CD14-positive monocyte (primary cell): Measurements from ENCODE around the gene FAT1. TPM values are rescaled to one million over a fixed set of nuclear protein-coding genes. Genes with fewer than 3 reads are reported as not detected.

Experiments used
- DNase-seq, 3 donors: peaks; one replicate each; pipeline ENCODE4 v3.0.0-alpha.2; 2011 to 2022
- H2AFZ ChIP-seq: 2 replicates; pipeline ENCODE4 v1.6.0; 2012; ENCODE audit warnings: mild to moderate bottlenecking, low read depth, low read length, inconsistent platforms; ENCODE audit not compliant: insufficient read depth, poor library complexity, severe bottlenecking
- H3K27ac ChIP-seq, 2 donors: 1 replicate in 1 of 2; 2 replicates in 1 of 2; pipeline ENCODE4 v1.5.1; 2012 to 2013; ENCODE audit warnings: low read length in 2 of 2, control low read depth in 1 of 2, inconsistent platforms in 1 of 2, low read depth in 1 of 2, mild to moderate bottlenecking in 1 of 2
- H3K27me3 ChIP-seq, 2 donors: one replicate each; pipeline versions ENCODE4 v1.6.0 to v1.6.1; 2011 to 2013; ENCODE audit warnings: low read length in 2 of 2; ENCODE audit not compliant: control insufficient read depth in 2 of 2, insufficient read depth in 2 of 2
- H3K36me3 ChIP-seq, 2 donors: replicated peaks in 1 of 2; 1 replicate in 1 of 2; 2 replicates in 1 of 2; pipeline versions ENCODE4 v1.5.1 to v1.6.1; 2012 to 2013; ENCODE audit warnings: low read length in 2 of 2, control low read depth in 1 of 2, inconsistent platforms in 1 of 2, mild to moderate bottlenecking in 1 of 2; ENCODE audit not compliant: insufficient read depth in 2 of 2, control insufficient read depth in 1 of 2
- H3K4me1 ChIP-seq, 2 donors: 1 replicate in 1 of 2; 2 replicates in 1 of 2; pipeline versions ENCODE4 v1.5.1 to v1.6.1; 2012 to 2013; ENCODE audit warnings: low read length in 2 of 2, control low read depth in 1 of 2, inconsistent platforms in 1 of 2, mild to moderate bottlenecking in 1 of 2, moderate library complexity in 1 of 2; ENCODE audit not compliant: insufficient read depth in 2 of 2, control insufficient read depth in 1 of 2
- H3K4me2 ChIP-seq: replicated peaks from 2 replicates; pipeline ENCODE3; 2012; ENCODE audit warnings: low read length, moderate library complexity, mild to moderate bottlenecking; ENCODE audit not compliant: poor library complexity, severe bottlenecking; ENCODE audit errors: extremely low read depth
- H3K4me3 ChIP-seq, 3 experiments: fragments of 200-600 bp in 1 of 3; sonication (generic) in 1 of 3; replicated peaks in 1 of 3; 1 replicate in 2 of 3; 2 replicates in 1 of 3; pipeline ENCODE4 v1.5.1; 2011 to 2013; ENCODE audit warnings: low read length in 3 of 3, mild to moderate bottlenecking in 3 of 3, control low read depth in 2 of 3, low read depth in 2 of 3, inconsistent platforms in 1 of 3, moderate library complexity in 1 of 3
- H3K79me2 ChIP-seq: 2 replicates; pipeline ENCODE4 v1.6.0; 2012; ENCODE audit warnings: mild to moderate bottlenecking, control low read depth, inconsistent platforms, low read length, moderate library complexity; ENCODE audit not compliant: insufficient read depth
- H3K9ac ChIP-seq: 2 replicates; pipeline ENCODE4 v1.6.0; 2017; ENCODE audit warnings: low read length, mild to moderate bottlenecking; ENCODE audit not compliant: insufficient read depth, poor library complexity, severe bottlenecking
- H3K9me3 ChIP-seq, 2 donors: replicated peaks in 1 of 2; 1 replicate in 1 of 2; 2 replicates in 1 of 2; pipeline versions ENCODE4 v1.5.1 to v1.6.1; 2012 to 2013; ENCODE audit warnings: low read length in 2 of 2, control low read depth in 1 of 2; ENCODE audit not compliant: control insufficient read depth in 1 of 2, insufficient read depth in 1 of 2
- H4K20me1 ChIP-seq: 2 replicates; pipeline ENCODE4 v1.6.0; 2012; ENCODE audit warnings: mild to moderate bottlenecking, low read length, control low read depth, moderate library complexity; ENCODE audit not compliant: insufficient read depth
- H3K27ac Mint-ChIP-seq, 7 donors: one replicate each; pipeline ENCODE4 v1.8.0; 2020; ENCODE audit warnings: mild to moderate bottlenecking in 7 of 7, mixed read lengths in 7 of 7, moderate library complexity in 6 of 7, inconsistent platforms in 2 of 7
- H3K27me3 Mint-ChIP-seq, 3 donors: one replicate each; pipeline ENCODE4 v1.8.0; 2021 to 2022; ENCODE audit warnings: low read depth in 3 of 3, mild to moderate bottlenecking in 3 of 3, mixed read lengths in 3 of 3, moderate library complexity in 3 of 3, inconsistent platforms in 1 of 3
- H3K36me3 Mint-ChIP-seq, 2 donors: one replicate each; pipeline ENCODE4 v1.8.0; 2020; ENCODE audit warnings: mixed read lengths in 2 of 2, inconsistent platforms in 1 of 2, mild to moderate bottlenecking in 1 of 2
- H3K4me1 Mint-ChIP-seq: one replicate; pipeline ENCODE4 v1.8.0; 2020; ENCODE audit warnings: mild to moderate bottlenecking, mixed read lengths
- H3K4me3 Mint-ChIP-seq, 2 donors: one replicate each; pipeline ENCODE4 v1.8.0; 2020; ENCODE audit warnings: mild to moderate bottlenecking in 2 of 2, mixed read lengths in 2 of 2, moderate library complexity in 1 of 2
- H3K9me3 Mint-ChIP-seq, 7 donors: one replicate each; pipeline ENCODE4 v1.8.0; 2020 to 2022; ENCODE audit warnings: mixed read lengths in 7 of 7, mild to moderate bottlenecking in 6 of 7, moderate library complexity in 6 of 7, inconsistent platforms in 2 of 7
- CTCF ChIP-seq: fragments of 200-600 bp; IDR thresholded peaks from one replicate; pipeline ENCODE4 v1.8.0; 2022; ENCODE audit warnings: antibody characterized with exemption, mild to moderate bottlenecking
- WGBS: methylation state at CpG from one replicate; pipeline ENCODE4 v1.1.5; 2013; ENCODE audit warnings: missing lambda C conversion rate; ENCODE audit not compliant: insufficient coverage; 5-methylcytosine and 5-hydroxymethylcytosine counted together
- intact Hi-C, 2 donors: fragments of 100-400 bp; cut with micrococcal nuclease; formaldehyde crosslinking; loops; one replicate each; pipeline versions ENCODE4 v1.15.0 to v1.15.1; 2023
- polyA plus RNA-seq, 3 donors: library from polyadenylated mRNA; depleted of rRNA in 1 of 3; unstranded in 2 of 3; stranded (reverse) in 1 of 3; fragments of 300-500 nt in 2 of 3; fragments of >200 nt in 1 of 3; fragmentation: Illumina TruSeq in 2 of 3; gene quantifications; 1 replicate in 2 of 3; 2 replicates in 1 of 3; pipeline ENCODE4 v1.2.3, GENCODE V29; 2012 to 2021

Gene FAT1
- polyA plus RNA-seq, 3 donors = not detected

GRCh38 chr4:186553717-186554116, 169.9 kb downstream of the FAT1 start:
- DNase-seq = no peak
- peaks cover 16 to 22% (median 18%) of the 10 kb centered on the region in 3 donors for H3K27me3 Mint-ChIP-seq
- no peaks in the 10 kb centered on the region for H3K4me1 Mint-ChIP-seq
- H3K4me2 ChIP-seq = no peak overlapping the region
- H3K9ac ChIP-seq = no peak overlapping the region
- no peaks in the 10 kb centered on the region for H3K4me1 ChIP-seq
- H3K4me3 ChIP-seq = no peak overlapping the region
- H3K36me3 ChIP-seq = no peaks in the 10 kb centered on the region
- peaks cover 0 to 3% of the 10 kb centered on the region in 2 donors for H3K9me3 ChIP-seq
- 69% methylated on average over 10 of the region's 13 CpGs for WGBS
- H3K36me3 Mint-ChIP-seq = no peaks in the 10 kb centered on the region
- TF ChIP-seq CTCF = no peak
- H3K79me2 ChIP-seq = no peaks in the 10 kb centered on the region
- H3K9me3 Mint-ChIP-seq = peaks cover 0 to 13% (median 5%) of the 10 kb centered on the region in 7 donors
- no peaks in the 10 kb centered on the region for H4K20me1 ChIP-seq
- no peak overlapping the region for H3K27ac Mint-ChIP-seq
- intact Hi-C loops = no loop called here
- H3K27me3 ChIP-seq = peaks cover 0 to 16% of the 10 kb centered on the region in 2 donors
- H3K4me3 Mint-ChIP-seq = peak overlapping the region in 1 of 2 donors; percentile 9
- no peak overlapping the region for H3K27ac ChIP-seq
- H2AFZ ChIP-seq = no peak overlapping the region

- TF ChIP-seq CTCF = no peak
- H3K36me3 ChIP-seq = no peaks in the 10 kb centered on the region
- intact Hi-C loops = no loop called here
- no peak overlapping the region for H3K27ac ChIP-seq
- no peak overlapping the region for H2AFZ ChIP-seq
- WGBS = no CpG with 5 or more reads among the region's 2 CpGs
- no peaks in the 10 kb centered on the region for H3K79me2 ChIP-seq
- peaks cover 7 to 9% of the 10 kb centered on the region in 2 donors for H3K9me3 ChIP-seq
- no peak overlapping the region for H3K9ac ChIP-seq
- no peaks in the 10 kb centered on the region for H3K36me3 Mint-ChIP-seq
- peaks cover 4 to 18% (median 11%) of the 10 kb centered on the region in 7 donors for H3K9me3 Mint-ChIP-seq
- H3K4me1 ChIP-seq = no peaks in the 10 kb centered on the region
- no peaks in the 10 kb centered on the region for H4K20me1 ChIP-seq
- H3K27me3 ChIP-seq = peaks cover 0 to 16% of the 10 kb centered on the region in 2 donors
- no peak overlapping the region for H3K4me3 Mint-ChIP-seq
- H3K27ac Mint-ChIP-seq = no peak overlapping the region
- H3K4me1 Mint-ChIP-seq = no peaks in the 10 kb centered on the region
- DNase-seq = no peak
- no peak overlapping the region for H3K4me2 ChIP-seq
- no peak overlapping the region for H3K4me3 ChIP-seq
- H3K27me3 Mint-ChIP-seq = peaks cover 18 to 22% (median 19%) of the 10 kb centered on the region in 3 donors
These were observed 171.8 kb downstream of the FAT1 start for GRCh38 chr4:186551849-186552248.
